Measurements from ENCODE around the gene ENTPD2. TPM values are rescaled to one million over a fixed set of nuclear protein-coding genes. Genes with fewer than 3 reads are reported as not detected.

ENTPD2 gene
- total RNA-seq, 1 donor from 2014 or later = 5.2 TPM

- Histone ChIP-seq H3K4me1 (ENCODE audit: control insufficient read depth in 3 of 3, insufficient read depth in 3 of 3, low read length in 3 of 3) (peaks cover 27 to 39% (median 31%) of the 10 kb centered on the region in 3 donors), H3K27me3 (ENCODE audit: control insufficient read depth in 3 of 3, insufficient read depth in 3 of 3, low read length in 3 of 3) (peaks cover 31 to 56% (median 55%) of the 10 kb centered on the region in 3 donors), H3K27ac (ENCODE audit: low read depth, low read length) (peak overlapping the region; percentile 40), H3K4me3 (ENCODE audit: low read length in 3 of 3) (peak overlapping the region; percentile 65 to 74 (median 69)), H3K9me3 (ENCODE audit: control insufficient read depth in 3 of 3, low read length in 3 of 3) (no peaks in the 10 kb centered on the region), H3K9ac (ENCODE audit: low read depth in 1 of 3, low read length in 3 of 3) (peak overlapping the region; percentile 38 to 77 (median 61)), H3K36me3 (ENCODE audit: control insufficient read depth in 3 of 3, insufficient read depth in 3 of 3, low read length in 3 of 3) (no peaks in the 10 kb centered on the region)
These were observed 8.4 kb downstream of the ENTPD2 start for GRCh38 chr9:137045294-137046087.

- peaks cover 0 to 5% (median 2%) of the 10 kb centered on the region in 3 donors for H3K36me3 ChIP-seq (ENCODE audit: control insufficient read depth in 3 of 3, insufficient read depth in 3 of 3, low read length in 3 of 3)
- peak overlapping the region; percentile 63 to 74 (median 65) for H3K4me3 ChIP-seq (ENCODE audit: low read length in 3 of 3)
- no peaks in the 10 kb centered on the region for H3K9me3 ChIP-seq (ENCODE audit: control insufficient read depth in 3 of 3, low read length in 3 of 3)
- H3K27ac ChIP-seq (ENCODE audit: low read depth, low read length) = peak overlapping the region; percentile 56
- H3K4me1 ChIP-seq (ENCODE audit: control insufficient read depth in 3 of 3, insufficient read depth in 3 of 3, low read length in 3 of 3) = peaks cover 27 to 39% (median 31%) of the 10 kb centered on the region in 3 donors
- peaks cover 24 to 48% (median 47%) of the 10 kb centered on the region in 3 donors for H3K27me3 ChIP-seq (ENCODE audit: control insufficient read depth in 3 of 3, insufficient read depth in 3 of 3, low read length in 3 of 3)
- H3K9ac ChIP-seq (ENCODE audit: low read depth in 1 of 3, low read length in 3 of 3) = peak overlapping the region; percentile 38 to 77 (median 61)
These were observed 9.2 kb downstream of the ENTPD2 start for GRCh38 chr9:137044502-137045177.

GRCh38 chr9:137044037-137044436 lies 9.8 kb downstream of the ENTPD2 start:
- peaks cover 0 to 10% (median 4%) of the 10 kb centered on the region in 3 donors for H3K36me3 ChIP-seq (ENCODE audit: control insufficient read depth in 3 of 3, insufficient read depth in 3 of 3, low read length in 3 of 3)
- H3K4me1 ChIP-seq (ENCODE audit: control insufficient read depth in 3 of 3, insufficient read depth in 3 of 3, low read length in 3 of 3) = peaks cover 27 to 33% (median 28%) of the 10 kb centered on the region in 3 donors
- H3K4me3 ChIP-seq (ENCODE audit: low read length in 3 of 3) = peak overlapping the region in 2 of 3 donors; percentile 29 to 48
- peak overlapping the region; percentile 56 for H3K27ac ChIP-seq (ENCODE audit: low read depth, low read length)
- peaks cover 18 to 42% (median 41%) of the 10 kb centered on the region in 3 donors for H3K27me3 ChIP-seq (ENCODE audit: control insufficient read depth in 3 of 3, insufficient read depth in 3 of 3, low read length in 3 of 3)
- no peaks in the 10 kb centered on the region for H3K9me3 ChIP-seq (ENCODE audit: control insufficient read depth in 3 of 3, low read length in 3 of 3)
- H3K9ac ChIP-seq (ENCODE audit: low read depth in 1 of 3, low read length in 3 of 3) = peak overlapping the region in 1 of 3 donors; percentile 33

GRCh38 chr9:137042751-137043727 lies 10.8 kb downstream of the ENTPD2 start:
- peak overlapping the region; percentile 56 for H3K27ac ChIP-seq (ENCODE audit: low read depth, low read length)
- peaks cover 0 to 12% (median 6%) of the 10 kb centered on the region in 3 donors for H3K36me3 ChIP-seq (ENCODE audit: control insufficient read depth in 3 of 3, insufficient read depth in 3 of 3, low read length in 3 of 3)
- H3K9me3 ChIP-seq (ENCODE audit: control insufficient read depth in 3 of 3, low read length in 3 of 3) = no peaks in the 10 kb centered on the region
- peak overlapping the region in 1 of 3 donors; percentile 33 for H3K9ac ChIP-seq (ENCODE audit: low read depth in 1 of 3, low read length in 3 of 3)
- peaks cover 12 to 38% (median 33%) of the 10 kb centered on the region in 3 donors for H3K27me3 ChIP-seq (ENCODE audit: control insufficient read depth in 3 of 3, insufficient read depth in 3 of 3, low read length in 3 of 3)
- H3K4me3 ChIP-seq (ENCODE audit: low read length in 3 of 3) = peak overlapping the region in 1 of 3 donors; percentile 29
- H3K4me1 ChIP-seq (ENCODE audit: control insufficient read depth in 3 of 3, insufficient read depth in 3 of 3, low read length in 3 of 3) = peaks cover 25 to 32% (median 27%) of the 10 kb centered on the region in 3 donors

GRCh38 chr9:137041124-137041523 lies 12.7 kb downstream of the ENTPD2 start:
- no peak overlapping the region for H3K27ac ChIP-seq (ENCODE audit: low read depth, low read length)
- no peaks in the 10 kb centered on the region for H3K9me3 ChIP-seq (ENCODE audit: control insufficient read depth in 3 of 3, low read length in 3 of 3)
- no peak overlapping the region for H3K9ac ChIP-seq (ENCODE audit: low read depth in 1 of 3, low read length in 3 of 3)
- H3K27me3 ChIP-seq (ENCODE audit: control insufficient read depth in 3 of 3, insufficient read depth in 3 of 3, low read length in 3 of 3) = peaks cover 3 to 19% (median 16%) of the 10 kb centered on the region in 3 donors
- H3K4me1 ChIP-seq (ENCODE audit: control insufficient read depth in 3 of 3, insufficient read depth in 3 of 3, low read length in 3 of 3) = peaks cover 19 to 26% (median 23%) of the 10 kb centered on the region in 3 donors
- H3K4me3 ChIP-seq (ENCODE audit: low read length in 3 of 3) = no peak overlapping the region
- H3K36me3 ChIP-seq (ENCODE audit: control insufficient read depth in 3 of 3, insufficient read depth in 3 of 3, low read length in 3 of 3) = peaks cover 0 to 12% (median 6%) of the 10 kb centered on the region in 3 donors

- H3K27me3 ChIP-seq (ENCODE audit: control insufficient read depth in 3 of 3, insufficient read depth in 3 of 3, low read length in 3 of 3) = peaks cover 3 to 22% (median 18%) of the 10 kb centered on the region in 3 donors
- H3K4me3 ChIP-seq (ENCODE audit: low read length in 3 of 3) = no peak overlapping the region
- no peaks in the 10 kb centered on the region for H3K9me3 ChIP-seq (ENCODE audit: control insufficient read depth in 3 of 3, low read length in 3 of 3)
- H3K4me1 ChIP-seq (ENCODE audit: control insufficient read depth in 3 of 3, insufficient read depth in 3 of 3, low read length in 3 of 3) = peaks cover 16 to 24% (median 24%) of the 10 kb centered on the region in 3 donors
- no peak overlapping the region for H3K27ac ChIP-seq (ENCODE audit: low read depth, low read length)
- H3K9ac ChIP-seq (ENCODE audit: low read depth in 1 of 3, low read length in 3 of 3) = no peak overlapping the region
- H3K36me3 ChIP-seq (ENCODE audit: control insufficient read depth in 3 of 3, insufficient read depth in 3 of 3, low read length in 3 of 3) = peaks cover 0 to 12% (median 6%) of the 10 kb centered on the region in 3 donors
These were observed 13.3 kb downstream of the ENTPD2 start for GRCh38 chr9:137040568-137040967.

GRCh38 chr9:137039611-137040366 lies 14.1 kb downstream of the ENTPD2 start:
- Histone ChIP-seq H3K4me3 (ENCODE audit: low read length in 3 of 3) (no peak overlapping the region), H3K27me3 (ENCODE audit: control insufficient read depth in 3 of 3, insufficient read depth in 3 of 3, low read length in 3 of 3) (peaks cover 4 to 23% (median 19%) of the 10 kb centered on the region in 3 donors), H3K4me1 (ENCODE audit: control insufficient read depth in 3 of 3, insufficient read depth in 3 of 3, low read length in 3 of 3) (peaks cover 17 to 26% (median 25%) of the 10 kb centered on the region in 3 donors), H3K9ac (ENCODE audit: low read depth in 1 of 3, low read length in 3 of 3) (no peak overlapping the region), H3K9me3 (ENCODE audit: control insufficient read depth in 3 of 3, low read length in 3 of 3) (no peaks in the 10 kb centered on the region), H3K36me3 (ENCODE audit: control insufficient read depth in 3 of 3, insufficient read depth in 3 of 3, low read length in 3 of 3) (peaks cover 0 to 12% (median 6%) of the 10 kb centered on the region in 3 donors), H3K27ac (ENCODE audit: low read depth, low read length) (no peak overlapping the region)

GRCh38 chr9:137038916-137039315 lies 14.9 kb downstream of the ENTPD2 start:
- H3K4me3 ChIP-seq (ENCODE audit: low read length in 3 of 3) = no peak overlapping the region
- peaks cover 0 to 12% (median 6%) of the 10 kb centered on the region in 3 donors for H3K36me3 ChIP-seq (ENCODE audit: control insufficient read depth in 3 of 3, insufficient read depth in 3 of 3, low read length in 3 of 3)
- peaks cover 13 to 21% (median 20%) of the 10 kb centered on the region in 3 donors for H3K4me1 ChIP-seq (ENCODE audit: control insufficient read depth in 3 of 3, insufficient read depth in 3 of 3, low read length in 3 of 3)
- peaks cover 4 to 19% (median 11%) of the 10 kb centered on the region in 3 donors for H3K27me3 ChIP-seq (ENCODE audit: control insufficient read depth in 3 of 3, insufficient read depth in 3 of 3, low read length in 3 of 3)
- no peak overlapping the region for H3K9ac ChIP-seq (ENCODE audit: low read depth in 1 of 3, low read length in 3 of 3)
- no peaks in the 10 kb centered on the region for H3K9me3 ChIP-seq (ENCODE audit: control insufficient read depth in 3 of 3, low read length in 3 of 3)
- no peak overlapping the region for H3K27ac ChIP-seq (ENCODE audit: low read depth, low read length)

All from skeletal muscle tissue (tissue), 4 donors.